NCI-H82 treated with DMSO at 0.1 percent for 48 hours (cell line): ENCODE data around the gene RPL22L1.
"Not testable (repeated sequence)": the region's sequence is repeated elsewhere in the genome, so short reads cannot be mapped to it uniquely, and the experiment has no call there.

Experiments
- DNase-seq: peaks from one replicate; lab custom pipeline; 2025; ENCODE audit not compliant: unreplicated experiment; lab: John Stamatoyannopoulos, UW

Gene RPL22L1

DNA sequence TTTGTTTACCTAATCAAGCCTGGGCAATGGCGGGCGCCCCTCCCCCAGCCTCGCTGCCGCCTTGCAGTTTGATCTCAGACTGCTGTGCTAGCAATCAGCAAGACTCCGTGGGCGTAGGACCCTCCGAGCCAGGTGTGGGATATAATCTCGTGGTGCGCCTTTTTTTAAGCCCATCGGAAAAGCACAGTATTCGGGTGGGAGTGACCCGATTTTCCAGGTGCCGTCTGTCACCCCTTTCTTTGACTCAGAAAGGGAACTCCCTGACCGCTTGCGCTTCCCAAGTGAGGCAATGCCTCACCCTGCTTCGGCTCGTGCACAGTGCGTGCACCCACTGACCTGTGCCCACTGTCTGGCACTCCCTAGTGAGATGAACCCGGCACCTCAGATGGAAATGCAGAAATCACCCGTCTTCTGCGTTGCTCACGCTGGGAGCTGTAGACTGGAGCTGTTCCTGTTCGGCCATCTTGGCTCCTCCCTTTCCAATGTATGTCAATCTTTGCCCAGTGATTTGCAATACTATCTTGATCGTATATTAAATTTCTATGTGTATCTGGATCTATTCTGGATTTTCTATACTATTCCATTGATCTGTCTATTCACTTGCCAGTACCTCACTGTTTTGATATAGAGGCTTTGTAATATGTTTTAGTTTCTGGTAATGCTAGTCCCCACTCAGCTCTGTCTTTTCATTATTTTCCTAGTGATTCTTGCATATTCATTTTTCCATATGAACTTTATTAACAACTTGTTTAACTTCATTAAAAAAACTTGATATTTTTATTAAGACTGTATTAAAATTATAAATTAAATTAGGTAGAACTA is 14.3 kb upstream of the RPL22L1 start:
- DNase-seq = not testable (repeated sequence)

DNA sequence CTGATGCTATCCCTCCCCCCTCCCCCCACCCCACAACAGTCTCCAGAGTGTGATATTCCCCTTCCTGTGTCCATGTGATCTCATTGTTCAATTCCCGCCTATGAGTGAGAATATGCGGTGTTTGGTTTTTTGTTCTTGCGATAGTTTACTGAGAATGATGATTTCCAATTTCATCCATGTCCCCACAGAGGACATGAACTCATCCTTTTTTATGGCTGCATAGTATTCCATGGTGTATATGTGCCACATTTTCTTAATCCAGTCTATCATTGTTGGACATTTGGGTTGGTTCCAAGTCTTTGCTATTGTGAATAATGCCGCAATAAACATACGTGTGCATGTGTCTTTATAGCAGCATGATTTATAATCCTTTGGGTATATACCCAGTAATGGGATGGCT is 8.7 kb upstream of the RPL22L1 start:
- DNase-seq = not testable (repeated sequence)

DNA sequence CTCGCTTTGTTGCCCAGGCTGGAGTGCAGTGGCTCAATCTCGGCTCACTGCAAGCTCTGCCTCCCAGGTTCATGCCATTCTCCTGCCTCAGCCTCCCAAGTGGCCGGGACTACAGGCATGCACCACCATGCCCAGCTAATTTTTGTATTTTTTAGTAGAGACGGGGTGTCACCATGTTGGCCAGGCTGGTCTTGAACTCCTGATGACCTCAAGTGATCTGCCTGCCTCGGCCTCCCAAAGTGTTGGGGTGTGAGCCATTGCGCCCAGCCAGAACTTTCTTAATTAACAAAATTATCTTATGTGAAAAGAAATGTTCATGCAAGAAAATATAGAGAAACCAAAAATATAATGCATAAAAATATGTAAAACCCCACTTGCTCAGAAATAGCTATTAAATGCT is 7.3 kb upstream of the RPL22L1 start:
- DNase-seq = not testable (repeated sequence)

DNA sequence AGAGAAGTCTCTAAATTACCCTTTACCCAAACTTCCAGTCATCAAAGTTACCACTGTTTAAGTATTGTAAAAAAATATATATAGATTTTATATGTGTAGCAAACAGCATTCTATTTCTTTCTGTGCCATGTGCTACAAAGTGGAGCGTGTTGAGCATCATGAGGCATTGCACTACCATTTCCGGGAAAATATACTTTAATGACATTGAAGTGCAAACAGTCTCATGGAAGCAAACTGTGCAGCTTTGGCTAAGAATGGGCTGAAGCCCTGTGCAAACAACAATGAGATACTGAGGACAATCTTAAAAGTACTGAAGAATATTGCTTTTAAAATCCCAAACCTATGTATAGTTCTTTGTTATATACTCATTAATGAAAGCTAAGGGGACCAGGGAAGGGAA is 6.5 kb upstream of the RPL22L1 start:
- DNase-seq = no peak

DNA sequence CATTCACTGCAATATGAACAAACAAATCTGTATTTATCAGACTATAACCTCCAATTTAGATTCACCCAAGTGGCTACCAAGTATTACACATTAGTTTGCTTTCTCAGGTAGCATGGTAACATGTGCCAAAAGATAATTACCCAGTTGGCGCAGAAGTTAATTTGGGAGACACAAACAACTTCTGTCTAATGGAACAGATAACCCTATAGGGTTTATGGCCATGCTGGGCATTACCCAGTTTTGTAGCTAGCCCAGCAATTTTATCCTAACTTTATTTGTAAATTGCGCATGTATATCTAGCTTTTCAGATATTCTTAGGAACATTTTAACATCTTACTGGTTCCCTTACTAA is 780 bp downstream of the RPL22L1 start:
- no peak for DNase-seq

DNA sequence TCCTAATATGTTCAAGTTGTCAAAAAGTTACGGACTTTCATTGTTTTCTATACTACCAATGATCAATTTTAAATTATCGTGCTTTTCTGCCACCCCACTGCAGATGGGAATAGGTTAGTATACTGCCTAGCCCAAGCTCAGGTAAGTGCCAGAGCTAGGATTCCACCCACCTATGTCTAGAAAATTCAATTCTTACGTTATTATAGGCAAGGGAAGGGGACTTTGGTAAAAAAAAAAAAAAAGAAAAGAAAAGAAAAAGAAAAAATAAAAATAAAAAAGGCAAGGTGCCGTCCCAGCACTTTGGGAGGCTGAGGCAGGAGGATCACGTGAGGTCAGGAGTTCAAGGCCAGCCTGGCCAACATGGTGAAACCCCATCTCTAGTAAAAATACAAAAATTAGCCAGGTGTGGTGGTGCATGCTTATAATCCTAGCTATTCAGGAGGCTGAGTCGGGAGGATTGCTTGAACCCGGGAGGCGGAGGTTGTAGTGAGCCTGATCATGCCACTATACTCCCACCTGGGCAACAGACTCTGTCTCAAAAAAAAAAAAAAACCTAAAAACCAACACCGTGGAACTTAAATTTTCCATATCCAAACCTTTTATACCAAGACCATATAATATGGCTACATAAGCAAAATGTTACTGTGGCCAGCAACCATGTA is 1.3 kb downstream of the RPL22L1 start:
- DNase-seq = no peak

DNA sequence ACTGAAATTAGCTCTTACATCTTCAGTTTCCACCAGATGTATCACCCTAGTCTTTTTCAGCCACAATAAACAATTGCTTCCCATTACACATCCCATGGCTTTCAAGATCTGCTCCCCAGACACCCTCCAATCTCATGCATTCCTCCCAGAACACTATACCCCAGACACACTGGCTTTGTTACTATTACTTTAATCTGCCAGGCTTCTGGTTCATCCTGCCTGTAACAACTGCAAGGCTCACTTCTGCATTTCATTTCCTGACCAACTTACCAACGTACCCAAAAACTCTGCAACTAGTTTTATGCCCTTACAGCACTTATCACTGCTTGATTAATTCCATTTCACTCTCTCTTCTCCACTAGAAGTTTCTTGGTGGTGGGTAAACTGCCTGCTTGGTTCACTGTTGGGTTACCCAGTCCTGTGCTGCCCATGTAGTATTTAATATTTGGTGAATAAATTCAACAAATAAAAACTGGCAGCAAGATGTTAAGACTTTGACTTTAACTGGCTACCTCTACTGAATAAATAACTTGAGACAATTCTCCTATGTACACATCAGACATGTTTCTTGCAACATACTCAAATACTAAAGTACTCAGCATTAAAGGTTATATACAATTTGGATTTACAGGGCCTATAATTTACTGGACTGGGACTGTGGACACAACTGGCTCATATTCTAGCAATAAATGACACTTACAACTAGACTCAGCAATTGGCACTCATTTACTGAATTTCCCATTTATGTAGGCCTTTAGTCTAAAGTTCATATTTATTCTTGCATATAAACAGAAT is 2.7 kb downstream of the RPL22L1 start:
- DNase-seq = no peak

DNA sequence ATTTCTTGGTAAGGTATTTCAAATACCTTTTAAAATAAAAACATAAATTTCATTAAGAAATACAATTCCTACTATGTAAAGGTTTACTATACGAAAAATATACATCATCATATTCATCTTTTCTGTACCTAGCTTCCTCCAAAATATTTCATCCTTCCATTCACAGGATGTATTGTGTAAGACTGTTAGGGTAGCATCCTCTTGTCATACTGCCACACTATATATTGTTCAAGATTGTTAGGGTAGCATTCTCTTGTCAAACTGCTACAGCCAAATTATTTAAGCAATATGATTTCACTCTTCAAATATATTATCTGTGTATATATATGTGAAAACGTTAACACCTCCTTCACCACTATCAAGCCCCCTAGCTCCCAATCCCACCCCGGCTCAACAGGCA is 3.5 kb downstream of the RPL22L1 start:
- DNase-seq = no peak

DNA sequence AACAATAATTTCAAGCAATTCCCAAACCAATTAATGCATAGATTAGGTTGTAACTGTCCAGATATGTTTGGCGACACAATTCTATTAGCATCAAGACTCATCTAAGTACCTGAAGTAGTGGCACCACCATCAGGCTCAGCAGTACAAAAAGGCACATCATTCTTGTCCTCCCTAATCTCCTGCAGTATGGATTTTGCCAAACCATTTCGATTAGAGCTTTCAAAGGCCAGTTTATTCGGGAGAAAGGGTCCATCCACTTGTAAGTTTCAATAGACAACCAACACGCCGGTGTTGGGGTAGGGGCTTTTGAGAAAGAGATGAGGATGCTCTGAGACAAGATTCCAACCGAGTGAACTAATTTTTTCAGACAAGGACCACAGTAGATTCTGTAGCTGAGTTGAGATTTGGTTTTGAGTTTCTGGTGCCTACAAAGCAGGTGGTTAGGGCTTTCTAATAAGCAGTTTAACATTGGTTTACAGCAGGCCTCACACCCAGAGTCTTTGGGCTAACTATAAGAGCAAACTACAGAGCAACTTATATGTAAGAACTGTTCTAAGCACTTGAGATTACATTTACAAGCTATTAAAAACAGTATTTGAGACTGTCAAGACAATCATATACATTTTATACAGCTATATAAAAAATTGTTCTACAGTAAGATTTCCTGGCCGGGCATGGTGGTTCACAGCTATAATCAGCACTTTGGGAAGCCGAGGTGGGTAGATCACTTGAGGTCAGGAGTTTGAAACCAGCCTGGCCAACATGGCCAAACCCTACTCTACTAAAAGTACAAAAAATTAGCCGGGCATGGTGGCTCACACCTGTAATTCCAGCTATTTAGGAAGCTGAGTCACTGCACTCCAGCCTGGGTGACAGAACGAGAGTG is 4.5 kb downstream of the RPL22L1 start:
- DNase-seq = no peak

DNA sequence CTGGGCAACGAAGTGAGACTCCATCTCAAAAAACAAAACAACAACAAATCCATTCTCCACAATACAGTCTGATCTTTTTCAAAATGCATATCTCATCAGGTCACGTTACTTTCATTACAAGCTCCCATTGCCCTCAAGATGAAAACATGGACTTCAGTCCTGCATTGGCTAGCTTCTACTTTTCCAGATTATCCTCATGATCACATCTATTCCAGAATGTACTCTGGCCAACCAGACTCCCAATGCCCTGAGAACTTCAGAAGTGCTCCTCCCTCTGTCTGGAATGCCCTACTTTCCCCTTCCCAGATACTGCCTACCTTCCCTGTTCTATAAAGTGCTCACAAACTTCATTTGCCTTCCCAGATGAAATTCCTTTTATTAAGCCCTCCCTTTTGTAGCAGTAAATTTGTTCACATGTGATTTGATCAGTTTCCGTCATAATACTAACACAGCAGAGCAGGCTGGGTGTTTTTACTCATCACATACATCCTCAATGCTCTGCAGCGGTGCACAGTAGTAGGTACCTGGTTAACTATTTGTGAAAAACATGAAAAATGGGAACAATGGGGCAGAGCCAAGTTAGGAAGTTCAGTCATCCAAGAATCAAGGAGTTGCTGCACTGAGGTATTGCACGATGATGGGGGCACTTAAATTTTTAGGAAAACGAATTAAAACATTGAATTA is 5.3 kb downstream of the RPL22L1 start:
- DNase-seq = no peak

DNA sequence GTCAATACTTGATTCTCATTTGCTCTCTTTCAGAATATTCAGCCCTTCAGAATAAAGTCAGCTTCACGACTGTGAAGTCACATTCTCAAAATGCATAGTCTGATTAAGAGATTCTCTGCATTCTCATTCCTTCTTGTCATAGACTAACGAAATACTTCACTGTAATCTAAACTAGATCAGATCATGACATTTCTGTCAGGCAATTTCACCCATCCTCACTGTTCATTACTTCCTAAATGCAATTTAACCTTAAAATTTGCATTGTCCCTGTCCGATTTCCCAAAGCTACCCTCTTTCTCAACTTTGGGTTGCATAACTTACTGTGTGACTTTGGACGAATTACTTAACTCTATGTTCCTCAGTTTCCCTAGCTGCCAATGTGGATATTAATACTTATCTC is 6.2 kb downstream of the RPL22L1 start:
- no peak for DNase-seq

DNA sequence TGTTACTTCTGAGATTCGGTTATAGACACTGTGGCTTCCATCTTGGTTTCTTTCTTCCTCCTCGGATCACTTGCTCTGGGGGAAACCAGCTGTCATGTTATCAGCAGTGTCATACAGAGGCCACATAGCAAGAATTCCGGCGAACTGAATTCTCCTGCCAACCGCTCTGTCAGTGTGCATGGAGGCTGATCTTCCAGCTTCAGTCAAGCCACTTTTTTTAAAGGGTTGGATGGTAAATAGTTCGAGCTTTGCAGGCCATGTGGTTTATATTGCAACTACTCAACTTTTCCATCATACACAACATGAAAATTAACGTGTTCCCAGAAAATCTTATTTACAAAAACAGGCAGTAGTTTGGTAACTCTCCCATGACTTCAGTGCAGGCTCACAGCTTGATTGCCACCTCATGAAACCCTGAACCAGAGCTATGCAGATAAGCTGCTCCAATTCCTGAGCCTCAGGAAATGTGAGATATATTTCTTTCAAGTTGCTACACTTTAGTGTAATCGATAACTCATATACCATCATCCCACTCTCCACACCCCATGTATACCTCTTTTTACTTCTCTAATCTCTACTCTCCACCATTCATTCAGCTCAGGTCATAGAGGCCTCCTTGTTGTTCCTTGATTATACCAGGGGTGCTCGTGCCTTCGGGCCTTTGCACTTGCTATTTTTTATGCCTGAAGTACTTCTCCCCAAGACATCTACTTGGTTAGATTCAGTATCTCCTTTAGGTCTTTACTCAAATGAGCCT is 7.2 kb downstream of the RPL22L1 start:
- DNase-seq = no peak

DNA sequence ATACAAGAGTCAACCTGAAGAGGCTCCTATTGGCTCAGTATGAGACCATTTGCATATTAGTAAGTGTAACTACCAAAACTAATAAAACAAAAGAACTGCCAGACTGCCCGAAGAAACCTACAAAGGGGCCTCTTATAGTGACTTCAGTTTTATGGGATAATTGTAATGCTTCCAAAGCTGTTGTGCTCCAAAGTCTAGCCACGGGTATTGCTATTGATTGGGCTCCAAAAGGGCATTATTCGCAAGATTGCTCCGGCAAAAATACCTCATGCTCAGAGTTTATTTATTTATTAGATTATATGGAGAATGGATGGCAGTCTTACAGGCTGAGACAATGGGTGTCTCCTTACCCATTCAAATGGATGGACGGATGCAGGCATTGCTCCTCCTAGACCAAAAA is 11.4 kb downstream of the RPL22L1 start:
- DNase-seq = no peak

DNA sequence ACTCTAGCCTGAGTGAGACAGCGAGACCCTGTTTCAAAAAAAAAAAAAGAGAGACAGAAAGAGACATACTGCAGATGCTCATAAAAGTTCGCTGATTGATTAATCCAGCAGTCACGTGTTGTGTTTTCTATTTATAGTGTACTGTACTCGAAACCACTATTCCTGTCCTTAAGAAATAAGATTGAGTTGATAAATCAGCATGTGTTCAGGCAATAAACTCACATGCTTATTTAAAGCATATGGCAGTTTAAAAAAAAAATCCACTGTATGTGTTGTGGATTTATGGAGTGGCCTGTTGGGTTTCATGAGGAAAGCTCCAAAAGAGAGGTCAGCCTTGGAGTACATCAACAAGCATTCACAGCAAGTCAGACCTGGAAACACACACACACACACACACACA is 17.7 kb downstream of the RPL22L1 start:
- DNase-seq = no peak

DNA sequence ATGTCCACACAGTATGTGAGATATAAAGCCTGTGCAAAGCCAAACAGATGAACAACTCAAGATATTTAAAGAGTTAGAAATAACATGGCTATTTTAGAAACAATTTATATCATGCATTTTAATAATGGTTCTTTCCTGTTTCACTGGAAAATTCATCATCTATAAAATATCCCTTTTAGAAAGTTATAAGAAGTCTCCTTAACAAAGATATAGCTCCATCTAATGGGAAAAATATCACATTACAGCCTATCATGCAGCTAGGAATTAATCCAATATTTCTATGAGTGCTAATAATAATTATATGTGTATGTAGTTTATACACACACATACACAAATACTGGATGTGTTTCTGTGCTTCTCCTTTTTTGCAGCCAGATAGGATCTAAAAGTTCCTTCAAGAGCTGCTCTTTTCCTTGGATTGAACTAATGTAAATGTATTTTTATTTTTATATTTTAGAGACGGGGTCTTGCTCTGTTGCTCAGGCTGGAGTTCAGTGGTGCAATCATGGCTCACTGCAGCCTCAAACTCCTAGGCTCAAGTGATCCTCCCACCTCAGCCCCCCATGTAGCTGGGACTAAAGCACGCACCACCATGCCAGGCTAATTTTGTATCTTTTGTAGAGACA is 21.6 kb downstream of the RPL22L1 start:
- no peak for DNase-seq

DNA sequence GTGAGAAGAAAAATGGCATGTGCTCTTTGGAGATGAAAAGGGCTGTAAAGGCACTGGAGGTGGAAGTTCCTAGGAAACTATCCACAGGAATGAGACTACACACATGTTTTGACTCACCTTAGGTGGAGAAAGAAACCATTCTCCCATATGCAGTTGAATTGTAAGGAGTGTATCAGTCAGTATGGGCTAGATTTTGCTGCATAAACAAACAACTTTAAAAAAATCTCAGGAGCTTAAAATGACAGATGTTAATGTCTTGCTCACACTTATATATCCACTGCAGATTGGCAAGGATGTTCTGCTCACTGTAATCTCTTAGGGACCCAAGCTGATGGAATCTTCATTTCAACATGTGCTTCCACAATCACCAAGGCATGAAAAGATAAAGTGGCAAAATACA is 25.6 kb downstream of the RPL22L1 start:
- no peak for DNase-seq

DNA sequence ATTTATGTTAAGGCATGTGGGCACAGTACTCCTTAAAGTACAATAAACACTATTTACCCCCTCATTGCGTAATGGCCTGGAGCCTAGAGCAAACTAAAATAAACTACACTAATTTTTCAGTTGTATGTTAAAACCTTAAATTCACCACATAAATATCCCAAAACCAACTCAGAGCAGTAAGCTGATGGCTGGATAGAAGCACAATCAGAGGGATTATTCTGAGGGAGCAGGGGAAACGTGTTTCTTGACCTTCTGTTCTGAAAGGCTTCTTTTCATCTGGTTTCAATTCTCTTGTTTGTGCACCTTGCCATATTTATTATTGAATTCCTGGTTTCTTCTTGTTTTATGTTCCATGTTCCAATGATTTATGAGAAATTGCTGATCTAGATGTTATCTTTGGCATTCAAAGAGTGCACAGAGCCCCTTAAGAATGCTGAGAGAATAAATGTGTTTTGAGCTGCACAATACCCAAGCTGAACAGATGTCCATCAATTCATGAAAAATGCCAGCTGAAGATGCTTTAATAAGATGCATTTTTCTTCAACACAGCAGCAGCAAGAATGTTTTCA is 29.6 kb downstream of the RPL22L1 start:
- DNase-seq = no peak

DNA sequence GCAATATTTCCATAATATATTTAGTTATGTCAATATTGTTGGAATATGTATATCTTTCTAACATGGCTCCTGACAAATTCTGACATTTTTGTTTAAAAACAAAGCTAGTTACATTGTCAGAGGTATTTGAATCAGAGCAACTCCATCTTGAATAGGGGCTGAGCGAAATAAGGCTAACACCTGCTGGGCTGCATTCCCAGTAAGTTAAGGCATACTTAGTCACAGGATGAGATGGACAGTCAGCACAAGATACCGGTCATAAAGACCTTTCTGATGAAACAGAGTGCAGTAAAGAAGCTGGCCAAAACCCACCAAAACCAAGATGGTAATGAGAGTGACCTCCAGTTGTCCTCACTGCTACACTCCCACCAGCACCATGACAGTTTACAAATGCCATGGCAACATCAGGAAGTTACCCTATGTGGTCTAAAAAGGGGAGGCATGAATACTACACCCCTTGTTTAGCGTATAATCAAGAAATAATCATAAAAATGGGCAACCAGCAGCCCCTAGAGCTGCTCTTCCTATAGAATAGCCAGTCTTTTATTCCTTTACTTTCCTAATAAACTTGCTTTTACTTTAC is 30.4 kb downstream of the RPL22L1 start:
- no peak for DNase-seq

DNA sequence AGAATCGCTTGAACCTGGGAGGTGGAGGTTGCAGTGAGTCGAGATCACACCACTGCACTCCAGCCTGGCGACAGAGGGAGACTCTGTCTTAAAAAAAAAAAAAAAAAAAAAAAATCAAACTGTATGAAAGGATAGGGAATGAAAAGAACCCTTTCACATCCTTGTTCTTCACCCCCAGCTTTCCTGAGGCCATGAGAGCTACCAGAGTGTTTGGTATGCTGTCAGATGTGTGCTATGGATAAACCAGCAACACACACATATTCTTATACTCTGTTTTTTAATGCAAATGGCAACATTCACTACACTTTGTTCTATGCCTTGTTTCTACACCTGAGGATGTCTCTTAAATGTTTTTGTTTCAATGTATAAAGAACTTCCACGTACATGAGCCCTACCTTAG is 33.5 kb downstream of the RPL22L1 start:
- DNase-seq = no peak
